Measurements from ENCODE around the gene CHIT1. TPM values are rescaled to one million over a fixed set of nuclear protein-coding genes. Genes with fewer than 3 reads are reported as not detected.

The CHIT1 gene
- total RNA-seq, 4 donors from 2014 or later = 0.39 to 0.42 TPM; not detected in 2

GRCh38 chr1:203210350-203210749, 19.1 kb downstream of the CHIT1 start:
- Histone ChIP-seq H3K27ac (no peak overlapping the region), H3K4me1 (peaks cover 0 to 7% (median 0%) of the 10 kb centered on the region in 4 donors), H3K9me3 (no peaks in the 10 kb centered on the region), H3K27me3 (no peaks in the 10 kb centered on the region), H3K4me3 (no peak overlapping the region), H3K36me3 (no peaks in the 10 kb centered on the region)
- TF ChIP-seq POLR2A (IDR thresholded peaks at IDR 0.05) = no peak
- no peak for TF ChIP-seq EP300 (IDR thresholded peaks at IDR 0.05)
- TF ChIP-seq CTCF (IDR thresholded peaks at IDR 0.05) = no peak
- no peak for DNase-seq (ENCODE audit: low spot score in 2 of 2)

GRCh38 chr1:203208181-203208580, 21.3 kb downstream of the CHIT1 start:
- Histone ChIP-seq H3K27me3 (no peaks in the 10 kb centered on the region), H3K9me3 (no peaks in the 10 kb centered on the region), H3K4me3 (no peak overlapping the region), H3K4me1 (peaks cover 0 to 7% (median 0%) of the 10 kb centered on the region in 4 donors), H3K36me3 (no peaks in the 10 kb centered on the region), H3K27ac (no peak overlapping the region)
- 91 to 94% methylated on average over 1 of the region's 1 CpG for WGBS, 2 donors
- no peak for TF ChIP-seq CTCF (IDR thresholded peaks at IDR 0.05)
- TF ChIP-seq EP300 (IDR thresholded peaks at IDR 0.05) = no peak
- no peak for TF ChIP-seq POLR2A (IDR thresholded peaks at IDR 0.05)
- no peak for DNase-seq (ENCODE audit: low spot score in 2 of 2)

- no peaks in the 10 kb centered on the region for H3K27me3 ChIP-seq
- H3K9me3 ChIP-seq = no peaks in the 10 kb centered on the region
- no peak for DNase-seq (ENCODE audit: low spot score in 2 of 2)
- no peak overlapping the region for H3K27ac ChIP-seq
- H3K4me1 ChIP-seq = peaks cover 0 to 10% (median 0%) of the 10 kb centered on the region in 4 donors
- TF ChIP-seq POLR2A (IDR thresholded peaks at IDR 0.05) (no peak), CTCF (IDR thresholded peaks at IDR 0.05) (no peak), EP300 (IDR thresholded peaks at IDR 0.05) (no peak)
- H3K36me3 ChIP-seq = no peaks in the 10 kb centered on the region
- H3K4me3 ChIP-seq = no peak overlapping the region
- WGBS, 2 donors = 61 to 83% methylated on average over 2 of the region's 2 CpGs
Measured at GRCh38 chr1:203207751-203208150, 21.7 kb downstream of the CHIT1 start.

GRCh38 chr1:203206129-203206687, 23.3 kb downstream of the CHIT1 start:
- 57 to 65% methylated on average over 5 of the region's 5 CpGs for WGBS, 2 donors
- H3K9me3 ChIP-seq = no peaks in the 10 kb centered on the region
- no peaks in the 10 kb centered on the region for H3K27me3 ChIP-seq
- no peaks in the 10 kb centered on the region for H3K36me3 ChIP-seq
- DNase-seq (ENCODE audit: low spot score in 2 of 2) = no peak
- H3K27ac ChIP-seq = no peak overlapping the region
- TF ChIP-seq EP300 (IDR thresholded peaks at IDR 0.05) (no peak), POLR2A (IDR thresholded peaks at IDR 0.05) (no peak), CTCF (IDR thresholded peaks at IDR 0.05) (no peak)
- peaks cover 0 to 22% (median 0%) of the 10 kb centered on the region in 4 donors for H3K4me1 ChIP-seq
- no peak overlapping the region for H3K4me3 ChIP-seq

GRCh38 chr1:203204756-203205155, 24.7 kb downstream of the CHIT1 start:
- H3K27ac ChIP-seq = no peak overlapping the region
- DNase-seq (ENCODE audit: low spot score in 2 of 2) = no peak
- 66 to 70% methylated on average over 2 of the region's 2 CpGs for WGBS, 2 donors
- no peaks in the 10 kb centered on the region for H3K9me3 ChIP-seq
- H3K27me3 ChIP-seq = no peaks in the 10 kb centered on the region
- H3K4me1 ChIP-seq = peaks cover 0 to 36% (median 2%) of the 10 kb centered on the region in 4 donors
- no peak overlapping the region for H3K4me3 ChIP-seq
- no peak for TF ChIP-seq CTCF (IDR thresholded peaks at IDR 0.05)
- no peak for TF ChIP-seq POLR2A (IDR thresholded peaks at IDR 0.05)
- TF ChIP-seq EP300 (IDR thresholded peaks at IDR 0.05) = no peak
- H3K36me3 ChIP-seq = no peaks in the 10 kb centered on the region

All from tibial nerve (tissue), 4 donors.